Measurements from ENCODE around the gene CFAP99. TPM values are rescaled to one million over a fixed set of nuclear protein-coding genes. Genes with fewer than 3 reads are reported as not detected.

Gene CFAP99
- total and polyA plus RNA-seq, 9 of the 15 experiments (the other 6 are each of a cell fraction or from before 2014, with no cell fraction given) = 0.07 to 0.18 (median 0.09) TPM; not detected in 6

GRCh38 chr4:2409381-2409783, 9.4 kb upstream of the CFAP99 start (continued):
- TF ChIP-seq OTX1 (CRISPR knock-in tag; IDR thresholded peaks at IDR 0.05) = no peak
- TF ChIP-seq ZNF740 (CRISPR knock-in tag; IDR thresholded peaks at IDR 0.05) = peak; percentile 45; the same call in 1 of the 2 replicates
- no peak for TF ChIP-seq ZNF740 (tag; IDR thresholded peaks at IDR 0.05)
- TF ChIP-seq BDP1 (IDR thresholded peaks at IDR 0.05; ENCODE audit: insufficient read depth, insufficient read length) = no peak
- TF ChIP-seq CHD2 (IDR thresholded peaks at IDR 0.05; ENCODE audit: low read depth, low read length) = no peak
- TF ChIP-seq PKNOX1 (IDR thresholded peaks at IDR 0.05) = no peak
- no peak for TF ChIP-seq TEAD2 (tag; IDR thresholded peaks at IDR 0.05)
- TF ChIP-seq MED1 (CRISPR knock-in tag; IDR thresholded peaks at IDR 0.05; ENCODE audit: borderline replicate concordance) = no peak

GRCh38 chr4:2411786-2412510, 6.8 kb upstream of the CFAP99 start:
- Histone ChIP-seq H3K4me3 (peak overlapping the region; percentile 37; the same call in 1 of the 2 replicates), H3K4me2 (ENCODE audit: insufficient read depth, low read length) (peak overlapping the region; percentile 82), H3K79me2 (ENCODE audit: control insufficient read depth, insufficient read depth, low read length) (peaks cover 90% of the 10 kb centered on the region), H3K27me3 (ENCODE audit: control insufficient read depth in 2 of 2, insufficient read depth in 2 of 2, low read length in 2 of 2) (no peaks in the 10 kb centered on the region), H3K4me1 (replicated peaks in 1 of 2; ENCODE audit: control insufficient read depth in 2 of 2, insufficient read depth in 2 of 2, low read length in 2 of 2) (peaks cover 60 to 67% of the 10 kb centered on the region in 2 experiments), H2AFZ (ENCODE audit: low read depth, low read length) (no peak overlapping the region), H3K36me3 (ENCODE audit: control insufficient read depth, insufficient read depth, low read length) (no peaks in the 10 kb centered on the region), H3K27ac (ENCODE audit: extremely low read depth, low read depth, low read length) (peak overlapping the region; percentile 84), H3K9me1 (ENCODE audit: control insufficient read depth, insufficient read depth, low read length) (no peaks in the 10 kb centered on the region), H3K9ac (ENCODE audit: insufficient read depth in 1 of 2, low read depth in 2 of 2, low read length in 2 of 2) (peak overlapping the region; percentile 69 to 86; a peak in 3 of 4 replicates), H3K9me3 (replicated peaks; ENCODE audit: control insufficient read depth, insufficient read depth, low read depth, low read length) (no peaks in the 10 kb centered on the region), H4K20me1 (replicated peaks; ENCODE audit: control insufficient read depth, insufficient read depth, low read length) (no peaks in the 10 kb centered on the region; the same call in 1 of the 2 replicates)
- DNase-seq (ENCODE audit: extremely low read depth in 1 of 4, low spot score in 3 of 4) (no peak), ATAC-seq (no peak), FAIRE-seq (no peak)
- intact Hi-C loops (cut with micrococcal nuclease) = loop anchor here (10.0 kb wide), 1 partner anchor 167 kb away; the partner anchor contains the start of genes HAUS3 and POLN
- TF ChIP-seq ARID2 (IDR thresholded peaks at IDR 0.05) (no peak), BCOR (IDR thresholded peaks at IDR 0.05) (0 out of 2 replicates have a peak, but pooled peaks have one; percentile 59), SAFB2 (IDR thresholded peaks at IDR 0.05; ENCODE audit: borderline replicate concordance, low read depth, low read length, severe bottlenecking) (no peak), ZNF668 (CRISPR knock-in tag; IDR thresholded peaks at IDR 0.05) (no peak), TRIM25 (IDR thresholded peaks at IDR 0.05; ENCODE audit: borderline replicate concordance) (no peak), POLR2B (IDR thresholded peaks at IDR 0.05; ENCODE audit: low read depth, partially characterized antibody) (no peak), POLR2G (IDR thresholded peaks at IDR 0.05; ENCODE audit: low read depth, low read length) (no peak), MAX (CRISPR knock-in tag; IDR thresholded peaks at IDR 0.05) (peak; percentile 29; the same call in 1 of the 2 replicates), RBFOX2 (IDR thresholded peaks at IDR 0.05; ENCODE audit: low read depth, low read length) (peak; percentile 37; the same call in 1 of the 2 replicates)
- 78% methylated on average over 13 of the region's 14 CpGs for WGBS (ENCODE audit: insufficient coverage, low coverage, missing lambda C conversion rate)
- in situ Hi-C loops (cut with MboI) = no loop called here
- POLR2A ChIA-PET = interaction anchor here (0.7 to 1.7 kb wide), 4 partner anchors 9 to 20 kb away, joined by 3 to 18 read pairs (median 4); no protein-coding TSS in a partner anchor
- CTCF ChIA-PET (ENCODE audit: low intra/inter-chr PET ratio) = interaction anchor here (0.7 kb wide), 1 partner anchor 11 kb away, joined by 4 read pairs; no protein-coding TSS in a partner anchor
- BruUV-seq (replicated peaks) = no TSS peak

All from K562 (cell line).